Endothelial cell of umbilical vein (primary cell): ENCODE measurements around the gene CA6.

Experiments
- EZH2 ChIP-seq: IDR thresholded peaks from 2 replicates; pipeline ENCODE4 v1.6.1; 2012; ENCODE audit warnings: borderline replicate concordance, low read depth, mild to moderate bottlenecking, moderate library complexity, low read length, inconsistent platforms; ENCODE audit not compliant: severe bottlenecking
- FOS ChIP-seq: IDR thresholded peaks from 2 replicates; pipeline ENCODE4 v1.6.1; 2011; ENCODE audit warnings: mild to moderate bottlenecking, low read length, moderate library complexity, borderline replicate concordance; ENCODE audit not compliant: insufficient read depth
- MAX ChIP-seq: IDR thresholded peaks from 2 replicates; pipeline ENCODE4 v1.6.1; 2011; ENCODE audit not compliant: insufficient read depth, insufficient read length
- POLR2A ChIP-seq: IDR thresholded peaks from 2 replicates; pipeline ENCODE4 v1.6.1; 2012; ENCODE audit warnings: low read depth, mild to moderate bottlenecking, control low read depth, low read length
- POLR2AphosphoS5 ChIP-seq: IDR thresholded peaks from 2 replicates; pipeline ENCODE4 v1.6.1; 2012; ENCODE audit warnings: low read depth, mild to moderate bottlenecking, control low read depth, low read length, moderate library complexity; ENCODE audit not compliant: insufficient read depth
- TF ChIP-seq, protein P1 (sequence below), 2 donors: IDR thresholded peaks; 1 replicate in 1 of 2; 2 replicates in 1 of 2; pipeline ENCODE4 v1.5.1; 2011; ENCODE audit warnings: low read length in 2 of 2, mild to moderate bottlenecking in 2 of 2, moderate library complexity in 2 of 2, control low read depth in 1 of 2, inconsistent platforms in 1 of 2, low read depth in 1 of 2; ENCODE audit not compliant: insufficient read depth in 1 of 2; ENCODE audit errors: extremely low read depth in 1 of 2

GRCh38 chr1:8966606-8967005 is 20.9 kb downstream of the CA6 start:
- TF ChIP-seq, protein P1, sequence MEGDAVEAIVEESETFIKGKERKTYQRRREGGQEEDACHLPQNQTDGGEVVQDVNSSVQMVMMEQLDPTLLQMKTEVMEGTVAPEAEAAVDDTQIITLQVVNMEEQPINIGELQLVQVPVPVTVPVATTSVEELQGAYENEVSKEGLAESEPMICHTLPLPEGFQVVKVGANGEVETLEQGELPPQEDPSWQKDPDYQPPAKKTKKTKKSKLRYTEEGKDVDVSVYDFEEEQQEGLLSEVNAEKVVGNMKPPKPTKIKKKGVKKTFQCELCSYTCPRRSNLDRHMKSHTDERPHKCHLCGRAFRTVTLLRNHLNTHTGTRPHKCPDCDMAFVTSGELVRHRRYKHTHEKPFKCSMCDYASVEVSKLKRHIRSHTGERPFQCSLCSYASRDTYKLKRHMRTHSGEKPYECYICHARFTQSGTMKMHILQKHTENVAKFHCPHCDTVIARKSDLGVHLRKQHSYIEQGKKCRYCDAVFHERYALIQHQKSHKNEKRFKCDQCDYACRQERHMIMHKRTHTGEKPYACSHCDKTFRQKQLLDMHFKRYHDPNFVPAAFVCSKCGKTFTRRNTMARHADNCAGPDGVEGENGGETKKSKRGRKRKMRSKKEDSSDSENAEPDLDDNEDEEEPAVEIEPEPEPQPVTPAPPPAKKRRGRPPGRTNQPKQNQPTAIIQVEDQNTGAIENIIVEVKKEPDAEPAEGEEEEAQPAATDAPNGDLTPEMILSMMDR (IDR thresholded peaks at IDR 0.05; ENCODE audit: extremely low read depth in 1 of 2, insufficient read depth in 1 of 2, low read depth in 1 of 2, low read length in 2 of 2), result no peak
- TF ChIP-seq EZH2 (no peak), POLR2AphosphoS5 (no peak), MAX (no peak), POLR2A (no peak), FOS (no peak)
